GM12878 (cell line): ENCODE data around the gene ELFN2. TPM values are rescaled to one million over a fixed set of nuclear protein-coding genes. Genes with fewer than 3 reads are reported as not detected.

Source experiments
- ATAC-seq: fragments of 200-7000 bp; cut with Tn5 transposase; 3 replicates; pipeline ENCODE4 v1.9.1; 2020; ENCODE audit warnings: mild to moderate bottlenecking, moderate library complexity
- BruUV-seq: library from RNA; stranded (reverse); fragments of 400-500 nt; replicated peaks from 2 replicates; lab custom pipeline; 2021; lab: Mats Ljungman, UMichigan
- CTCF ChIA-PET: fragments of 300-600 bp; sonication (Branson Sonifier 250); formaldehyde crosslinking; extraction: SDS; loops from one replicate; lab custom pipeline; 2021; ENCODE audit warnings: inconsistent platforms; lab: Yijun Ruan, JAX
- POLR2A ChIA-PET: fragments of 350-600 bp; formaldehyde crosslinking; extraction: SDS; loops from one replicate; lab custom pipeline; 2021; ENCODE audit warnings: inconsistent platforms; lab: Charles Lee
- RAD21 ChIA-PET: fragments of 300-600 bp; sonication (Branson Sonifier 250); formaldehyde crosslinking; loops from one replicate; lab custom pipeline; 2023; ENCODE audit warnings: antibody characterized with exemption; ENCODE audit not compliant: unreplicated experiment; lab: Charles Lee
- SMC1A ChIA-PET: fragments of 300-600 bp; sonication (Branson Sonifier 250); formaldehyde crosslinking; loops from one replicate; lab custom pipeline; 2023; ENCODE audit not compliant: unreplicated experiment, uncharacterized antibody; lab: Charles Lee
- DNase-seq: peaks from one replicate; pipeline ENCODE4 v3.0.0-alpha.2; 2011; ENCODE audit warnings: low read depth, low spot score
- FAIRE-seq: peaks from 3 replicates; lab custom pipeline; 2011; peaks lifted over from hg19 to GRCh38; lab: Jason Lieb, UNC
- H2AFZ ChIP-seq: 2 replicates; pipeline ENCODE4 v1.6.0; 2011; ENCODE audit warnings: low read depth, low read length, control low read depth; ENCODE audit not compliant: control insufficient read depth
- H3K27ac ChIP-seq: 2 replicates; pipeline ENCODE4 v1.5.1; 2011; ENCODE audit warnings: control low read depth; ENCODE audit not compliant: control insufficient read depth, insufficient read depth
- H3K27me3 ChIP-seq, 2 experiments: replicated peaks in 1 of 2; 2 replicates each; pipeline versions ENCODE4 v1.6.0 to v1.6.1; 2011; ENCODE audit warnings: low read length in 1 of 2; ENCODE audit not compliant: control insufficient read depth in 2 of 2, insufficient read depth in 2 of 2
- H3K36me3 ChIP-seq, 2 experiments: 2 replicates each; pipeline ENCODE4 v1.5.1; 2011; ENCODE audit warnings: low read length in 1 of 2; ENCODE audit not compliant: control insufficient read depth in 2 of 2, insufficient read depth in 2 of 2
- H3K4me1 ChIP-seq: 2 replicates; pipeline ENCODE4 v1.6.1; 2011; ENCODE audit warnings: mild to moderate bottlenecking, low read length, moderate library complexity, mixed read lengths; ENCODE audit not compliant: control insufficient read depth, insufficient read depth
- H3K4me2 ChIP-seq: 2 replicates; pipeline ENCODE4 v1.6.0; 2011; ENCODE audit warnings: control low read depth; ENCODE audit not compliant: control insufficient read depth, insufficient read depth
- H3K4me3 ChIP-seq: fragments of 200-600 bp; sonication (generic); 2 replicates; pipeline ENCODE4 v1.5.1; 2016
- H3K79me2 ChIP-seq: 2 replicates; pipeline ENCODE4 v1.6.0; 2011; ENCODE audit warnings: low read length; ENCODE audit not compliant: control insufficient read depth, insufficient read depth
- H3K9ac ChIP-seq: 2 replicates; pipeline ENCODE4 v1.8.0; 2011; ENCODE audit warnings: low read length, control low read depth, mixed read lengths; ENCODE audit not compliant: control insufficient read depth, insufficient read depth
- H3K9me3 ChIP-seq: replicated peaks from 3 replicates; pipeline ENCODE4 v1.5.1; 2011; ENCODE audit warnings: mild to moderate bottlenecking, low read length; ENCODE audit not compliant: control insufficient read depth, insufficient read depth
- H4K20me1 ChIP-seq: 2 replicates; pipeline ENCODE4 v1.6.0; 2011; ENCODE audit not compliant: control insufficient read depth, insufficient read depth
- ASH2L ChIP-seq: fragments of 300-600, 200-600 bp; sonication (generic); IDR thresholded peaks from 2 replicates; pipeline ENCODE4 v1.6.1; 2017; ENCODE audit warnings: low read depth, mild to moderate bottlenecking, borderline replicate concordance
- EGR1 ChIP-seq, 2 experiments: IDR thresholded peaks; 1 replicate in 1 of 2; 2 replicates in 1 of 2; pipeline ENCODE4 v1.6.1; 2011 to 2012; ENCODE audit warnings: low read depth in 2 of 2, low read length in 2 of 2, borderline replicate concordance in 1 of 2, mild to moderate bottlenecking in 1 of 2, moderate library complexity in 1 of 2
- HDAC2 ChIP-seq: fragments of 200-600 bp; sonication (generic); IDR thresholded peaks from 2 replicates; pipeline ENCODE4 v1.6.1; 2017
- HDAC6 ChIP-seq: fragments of 200-600 bp; sonication (generic); IDR thresholded peaks from one replicate; pipeline ENCODE4 v1.8.0; 2017; ENCODE audit warnings: antibody characterized with exemption; ENCODE audit not compliant: unreplicated experiment
- KLF5 ChIP-seq: fragments of 450-650 bp; IDR thresholded peaks from 2 replicates; pipeline ENCODE4 v1.6.1; 2014; ENCODE audit warnings: mild to moderate bottlenecking; ENCODE audit not compliant: partially characterized antibody
- NFXL1 ChIP-seq: fragments of 450-650 bp; IDR thresholded peaks from 2 replicates; pipeline ENCODE4 v1.6.1; 2017; ENCODE audit warnings: antibody characterized with exemption, mild to moderate bottlenecking, borderline replicate concordance
- NFYA ChIP-seq: IDR thresholded peaks from 2 replicates; pipeline ENCODE4 v1.6.1; 2011; ENCODE audit warnings: low read depth, mild to moderate bottlenecking, low read length, improper control_type of control experiment, borderline replicate concordance
- NR2C1 ChIP-seq: fragments of 450-650 bp; IDR thresholded peaks from 2 replicates; pipeline ENCODE4 v1.6.1; 2017; ENCODE audit warnings: antibody characterized with exemption, mild to moderate bottlenecking, moderate library complexity
- PAX8 ChIP-seq: fragments of 450-650 bp; IDR thresholded peaks from 2 replicates; pipeline ENCODE4 v1.6.1; 2017; ENCODE audit warnings: mild to moderate bottlenecking, moderate library complexity
- RAD51 ChIP-seq: fragments of 450-650 bp; IDR thresholded peaks from 2 replicates; pipeline ENCODE4 v1.6.1; 2016; ENCODE audit warnings: moderate library complexity, mild to moderate bottlenecking, inconsistent platforms
- STAT1 ChIP-seq: fragments of 450-650 bp; conservative IDR thresholded peaks from 2 replicates; pipeline ENCODE4 v1.6.1; 2014; ENCODE audit warnings: antibody characterized with exemption, mild to moderate bottlenecking
- SUPT20H ChIP-seq: IDR thresholded peaks from 2 replicates; pipeline ENCODE4 v1.6.1; 2011; ENCODE audit warnings: low read depth, mild to moderate bottlenecking, low read length, moderate library complexity, borderline replicate concordance; ENCODE audit not compliant: control insufficient read depth
- TAF1 ChIP-seq: IDR thresholded peaks from 2 replicates; pipeline ENCODE4 v1.6.1; 2011; ENCODE audit warnings: mild to moderate bottlenecking, low read depth, low read length, borderline replicate concordance
- WGBS: methylation state at CpG from one replicate; pipeline ENCODE4 v1.1.6; 2016; ENCODE audit warnings: low lambda C conversion rate; ENCODE audit not compliant: insufficient replicate concordance, insufficient coverage; ENCODE audit errors: missing lambda C conversion rate; 5-methylcytosine and 5-hydroxymethylcytosine counted together
- in situ Hi-C: fragments of 300-500 bp; cut with MboI; formaldehyde crosslinking; loops from 9 replicates; pipeline ENCODE4 v1.14.3; 2018; ENCODE audit warnings: mixed read lengths
- intact Hi-C: fragments of 100-400 bp; cut with micrococcal nuclease; formaldehyde crosslinking; loops from one replicate; pipeline ENCODE4 v1.14.2; 2022; ENCODE audit not compliant: unreplicated experiment
- polyA plus RNA-seq, 11 experiments: library from polyadenylated mRNA; depleted of rRNA in 4 of 11; unstranded in 6 of 11; stranded (reverse) in 5 of 11; fragments of >200 nt; fragmentation: Nextera tagmentation in 4 of 11; fragmentation: Illumina TruSeq in 1 of 11; extraction: Ambion mirVana in 4 of 11; extraction: Trizol in 1 of 11; gene quantifications; 1 replicate in 1 of 11; 2 replicates in 10 of 11; pipeline versions ENCODE4 v1.2.1 to v1.2.3, GENCODE V29; 2011 to 2016; ENCODE audit warnings: inconsistent platforms in 2 of 11, missing spikeins in 2 of 11, low read depth in 1 of 11
- total RNA-seq, 4 experiments: library from RNA; depleted of rRNA in 3 of 4; stranded (reverse); fragments of >200 nt in 3 of 4; fragmentation: Illumina TruSeq in 1 of 4; extraction: Trizol in 1 of 4; gene quantifications; 2 replicates each; pipeline versions ENCODE4 v1.2.1 to v1.2.3, GENCODE V29; 2013 to 2021
- TF ChIP-seq, protein P1 (sequence below): fragments of 450-650 bp; IDR thresholded peaks from 2 replicates; pipeline ENCODE4 v1.6.1; 2016; ENCODE audit warnings: mild to moderate bottlenecking
- TF ChIP-seq, protein P2 (sequence below): fragments of 450-650 bp; IDR thresholded peaks from 2 replicates; pipeline ENCODE4 v1.6.1; 2017; ENCODE audit warnings: mild to moderate bottlenecking

Gene ELFN2
- total and polyA plus RNA-seq, 10 of the 15 experiments (the other 5 are each of a cell fraction or from before 2014, with no cell fraction given): 0.03 to 0.05 TPM; not detected in 8

- Histone ChIP-seq H3K9ac (no peak overlapping the region), H3K36me3 (no peaks in the 10 kb centered on the region), H3K9me3 (no peaks in the 10 kb centered on the region), H3K27me3 (peaks cover 4% of the 10 kb centered on the region in 2 experiments; a peak in 3 of 4 replicates), H3K27ac (no peak overlapping the region), H2AFZ (no peak overlapping the region), H3K4me3 (no peak overlapping the region), H3K4me1 (no peaks in the 10 kb centered on the region), H4K20me1 (no peaks in the 10 kb centered on the region), H3K4me2 (no peak overlapping the region), H3K79me2 (no peaks in the 10 kb centered on the region)
- WGBS: 15% methylated on average over 4 of the region's 5 CpGs
- ChIA-PET POLR2A (no interaction called here), CTCF (no interaction called here), SMC1A (no interaction called here), RAD21 (no interaction called here)
- BruUV-seq: no TSS peak
- DNase-seq: no peak
- FAIRE-seq: no peak
- no peak for ATAC-seq
- intact Hi-C loops: no loop called here
- no peak for TF ChIP-seq RAD51
- TF ChIP-seq TAF1: no peak
- TF ChIP-seq PAX8: no peak
- TF ChIP-seq SUPT20H: no peak
- TF ChIP-seq EGR1 (IDR thresholded peaks at IDR 0.05; ENCODE audit: borderline replicate concordance in 1 of 2, low read depth in 2 of 2, low read length in 2 of 2): no peak
- TF ChIP-seq HDAC2: no peak
- no peak for TF ChIP-seq NFYA
- TF ChIP-seq NR2C1: no peak
- TF ChIP-seq, protein P1, sequence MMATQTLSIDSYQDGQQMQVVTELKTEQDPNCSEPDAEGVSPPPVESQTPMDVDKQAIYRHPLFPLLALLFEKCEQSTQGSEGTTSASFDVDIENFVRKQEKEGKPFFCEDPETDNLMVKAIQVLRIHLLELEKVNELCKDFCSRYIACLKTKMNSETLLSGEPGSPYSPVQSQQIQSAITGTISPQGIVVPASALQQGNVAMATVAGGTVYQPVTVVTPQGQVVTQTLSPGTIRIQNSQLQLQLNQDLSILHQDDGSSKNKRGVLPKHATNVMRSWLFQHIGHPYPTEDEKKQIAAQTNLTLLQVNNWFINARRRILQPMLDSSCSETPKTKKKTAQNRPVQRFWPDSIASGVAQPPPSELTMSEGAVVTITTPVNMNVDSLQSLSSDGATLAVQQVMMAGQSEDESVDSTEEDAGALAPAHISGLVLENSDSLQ: no peak
- no peak for TF ChIP-seq NFXL1
- no peak for TF ChIP-seq ASH2L
- no peak for TF ChIP-seq HDAC6
- TF ChIP-seq STAT1: no peak
- TF ChIP-seq, protein P2, sequence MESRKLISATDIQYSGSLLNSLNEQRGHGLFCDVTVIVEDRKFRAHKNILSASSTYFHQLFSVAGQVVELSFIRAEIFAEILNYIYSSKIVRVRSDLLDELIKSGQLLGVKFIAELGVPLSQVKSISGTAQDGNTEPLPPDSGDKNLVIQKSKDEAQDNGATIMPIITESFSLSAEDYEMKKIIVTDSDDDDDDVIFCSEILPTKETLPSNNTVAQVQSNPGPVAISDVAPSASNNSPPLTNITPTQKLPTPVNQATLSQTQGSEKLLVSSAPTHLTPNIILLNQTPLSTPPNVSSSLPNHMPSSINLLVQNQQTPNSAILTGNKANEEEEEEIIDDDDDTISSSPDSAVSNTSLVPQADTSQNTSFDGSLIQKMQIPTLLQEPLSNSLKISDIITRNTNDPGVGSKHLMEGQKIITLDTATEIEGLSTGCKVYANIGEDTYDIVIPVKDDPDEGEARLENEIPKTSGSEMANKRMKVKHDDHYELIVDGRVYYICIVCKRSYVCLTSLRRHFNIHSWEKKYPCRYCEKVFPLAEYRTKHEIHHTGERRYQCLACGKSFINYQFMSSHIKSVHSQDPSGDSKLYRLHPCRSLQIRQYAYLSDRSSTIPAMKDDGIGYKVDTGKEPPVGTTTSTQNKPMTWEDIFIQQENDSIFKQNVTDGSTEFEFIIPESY: no peak
- no peak for TF ChIP-seq KLF5
- in situ Hi-C loops: no loop called here
These were observed 72.6 kb downstream of the ELFN2 start for GRCh38 chr22:37354670-37355069.
